ENCODE data around the gene PLA2G1B.

PLA2G1B gene

DNA sequence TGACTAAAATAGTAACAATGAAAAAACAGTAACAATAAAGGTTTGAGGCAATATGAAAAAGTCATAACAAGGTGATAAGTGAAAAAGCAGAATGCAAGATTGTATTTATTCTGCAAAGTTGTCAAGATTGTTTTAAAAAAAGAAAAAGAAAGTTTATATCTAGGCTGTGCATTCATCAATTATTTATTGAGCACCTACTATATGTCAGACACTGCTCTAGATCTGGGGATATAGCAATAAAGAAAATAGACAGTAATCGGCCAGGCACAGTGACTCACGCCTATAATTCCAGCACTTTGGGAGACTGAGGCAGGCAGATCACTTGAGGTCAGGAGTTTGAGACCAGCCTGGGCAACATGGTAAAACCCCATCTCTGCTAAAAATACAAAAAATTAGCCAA, 3.8 kb downstream of the PLA2G1B start:
- no peak for FAIRE-seq

DNA sequence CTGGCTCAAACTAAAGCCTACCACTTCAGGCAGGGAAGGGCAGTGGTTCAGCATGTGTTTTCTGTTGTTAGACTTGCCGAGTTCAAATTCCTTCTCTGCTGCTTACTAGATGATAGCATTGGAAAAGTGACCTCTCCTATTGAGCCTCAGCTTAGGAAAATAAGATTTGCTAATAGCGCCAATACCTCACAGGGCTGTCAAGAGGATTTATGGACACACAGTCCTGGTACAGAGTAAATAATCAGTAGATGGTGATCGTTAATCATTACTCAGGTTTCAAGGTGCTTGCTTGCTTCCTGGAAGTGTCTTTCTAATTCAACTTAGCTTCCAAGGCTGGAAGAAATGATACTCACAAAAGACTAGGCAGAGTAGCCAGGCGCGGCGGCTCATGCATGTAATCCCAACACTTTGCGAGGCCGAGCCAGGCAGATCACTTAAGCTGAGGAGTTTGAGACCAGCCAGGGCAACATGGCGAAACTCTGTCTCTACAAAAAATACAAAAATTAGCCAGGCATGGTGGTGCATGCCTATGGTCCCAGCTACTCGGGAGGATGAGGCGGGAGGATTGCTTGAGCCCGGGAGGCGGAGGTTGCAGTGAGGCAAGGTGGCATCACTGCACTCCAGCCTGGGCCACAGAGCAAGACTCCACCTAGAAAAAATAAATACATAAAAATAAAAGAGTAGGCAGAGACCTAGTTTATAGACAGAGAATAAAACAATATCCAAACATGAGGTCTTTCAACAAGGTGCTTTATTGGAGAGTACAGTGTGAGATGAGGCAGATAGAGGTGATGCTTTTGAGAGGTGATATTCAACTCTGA, 6.0 kb downstream of the PLA2G1B start:
- FAIRE-seq: no peak

DNA sequence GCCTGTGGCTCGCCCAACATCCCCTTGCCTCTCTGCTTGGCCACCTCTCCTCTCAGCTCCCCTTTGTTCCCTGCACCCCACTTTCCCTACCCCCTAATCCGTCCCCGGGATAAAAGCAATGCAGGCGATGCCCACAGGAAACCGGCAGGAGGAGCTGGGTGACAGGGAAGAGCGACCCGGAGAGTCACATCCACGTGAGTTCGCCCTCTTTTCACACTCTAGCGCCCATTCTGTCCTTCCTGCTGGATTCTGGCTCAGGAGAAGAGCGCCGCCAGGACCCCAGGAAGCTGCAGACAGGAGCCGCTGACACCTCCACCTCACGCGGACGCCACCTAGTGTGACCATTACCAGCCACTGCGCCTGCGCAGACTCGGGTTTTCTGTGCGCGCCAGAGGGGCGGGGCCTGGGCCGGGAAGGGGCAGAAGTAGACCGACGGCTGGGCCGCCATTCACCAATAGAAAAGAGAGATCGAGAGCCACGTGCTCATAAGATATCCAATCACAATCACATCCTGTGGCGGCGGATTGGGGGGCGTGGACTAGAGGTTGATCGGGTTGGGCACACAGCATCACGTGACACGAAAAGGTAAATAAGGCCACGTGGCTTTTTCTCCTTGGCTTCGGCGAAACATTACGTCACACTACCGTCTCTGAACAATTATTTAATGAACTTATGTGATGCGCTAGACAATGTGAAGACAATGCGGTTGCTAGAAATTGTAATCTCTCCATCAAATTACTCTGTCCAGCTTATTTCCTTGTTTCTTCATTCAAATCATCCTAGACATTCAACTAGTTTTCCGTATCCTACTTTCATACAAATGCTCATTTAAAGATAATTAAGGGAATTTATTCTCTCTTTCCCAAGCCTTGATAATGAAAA, 10.1 kb downstream of the PLA2G1B start:
- FAIRE-seq: peak; percentile 84

DNA sequence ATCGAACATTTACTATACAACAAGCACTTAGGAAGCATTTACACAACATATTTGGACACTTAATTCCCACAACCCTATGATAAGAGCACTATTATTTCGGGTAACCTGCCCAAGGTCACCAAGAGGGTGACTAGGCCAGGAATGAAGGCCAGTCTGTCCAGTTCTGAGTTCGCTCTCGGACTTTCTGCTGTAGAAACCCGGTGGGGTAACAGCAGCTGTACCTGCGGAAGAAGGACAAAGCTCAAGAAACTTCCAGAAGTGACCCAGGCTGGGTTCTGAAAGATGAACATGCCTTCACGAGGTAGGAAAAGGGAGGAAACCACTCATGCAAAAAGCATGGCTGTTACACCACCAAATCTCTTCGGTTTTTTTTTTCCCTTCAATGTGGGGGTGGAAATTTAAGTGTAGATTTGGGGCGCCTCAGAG, 10.8 kb downstream of the PLA2G1B start:
- no peak for FAIRE-seq

DNA sequence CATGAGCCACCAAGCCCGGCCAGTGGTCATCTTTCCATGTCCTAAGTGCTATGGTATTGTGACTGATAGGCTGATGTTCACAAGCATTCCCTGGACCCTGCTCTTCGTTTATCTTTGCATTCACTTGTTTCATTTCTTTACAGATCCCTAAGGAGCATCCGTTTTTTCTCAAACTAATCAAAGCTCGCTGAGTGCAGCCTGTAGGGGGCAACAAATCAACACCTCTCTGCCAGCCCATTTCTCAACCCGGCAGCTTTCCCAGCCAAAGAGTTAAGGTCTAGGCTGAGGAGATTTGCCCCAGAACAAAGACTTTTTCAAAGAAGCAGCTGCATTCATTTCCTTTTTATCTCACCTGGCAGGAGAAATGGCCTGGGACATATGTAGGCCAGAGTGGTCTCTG, 13.4 kb downstream of the PLA2G1B start:
- FAIRE-seq: no peak

DNA sequence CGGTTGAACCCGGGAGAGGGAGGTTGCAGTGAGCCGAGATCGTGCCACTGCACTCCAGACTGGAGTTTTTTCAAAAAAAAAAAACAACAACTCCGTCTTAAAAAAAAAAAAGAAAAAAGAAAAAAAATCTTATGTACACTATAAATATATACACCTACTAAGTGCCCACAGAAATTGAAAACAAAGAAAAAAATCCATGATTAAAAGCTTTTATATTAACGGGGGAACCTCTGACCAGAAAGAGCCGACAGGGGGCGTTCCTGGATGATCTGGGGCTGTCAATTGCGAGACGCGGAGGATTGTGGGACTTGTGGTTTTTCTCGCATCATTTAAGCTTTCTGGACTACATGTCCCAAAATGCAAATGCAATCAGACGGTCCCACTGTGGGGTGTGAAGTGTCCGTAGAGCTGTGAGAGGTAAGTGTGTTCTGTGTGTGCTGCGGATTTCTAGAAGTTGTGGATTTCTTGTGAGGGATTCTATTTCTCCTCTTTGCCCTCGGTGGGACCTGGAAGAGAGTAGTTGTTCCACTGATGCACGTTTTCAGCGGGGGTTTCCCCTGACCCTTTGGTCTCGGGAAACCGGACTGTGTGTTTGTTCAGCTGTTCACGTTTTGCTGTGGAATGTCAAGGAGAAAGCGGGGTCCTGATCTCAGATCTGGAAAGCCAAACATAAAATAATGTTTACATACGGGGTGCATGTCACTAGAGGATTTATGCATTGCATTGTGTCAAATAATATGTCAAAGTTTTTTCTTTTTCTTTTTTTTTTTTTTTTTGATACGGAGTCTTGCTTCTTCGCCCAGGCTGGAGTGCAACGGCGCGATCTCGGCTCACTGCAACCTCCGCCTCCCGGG, 25.4 kb downstream of the PLA2G1B start, which contains the start of gene SIRT4:
Gene SIRT4 (plus strand): TSS at position 360 of the 854 bp plus-strand sequence. CDS start 1,241 bp downstream, outside the sequence.
- FAIRE-seq: peak; percentile 83

DNA sequence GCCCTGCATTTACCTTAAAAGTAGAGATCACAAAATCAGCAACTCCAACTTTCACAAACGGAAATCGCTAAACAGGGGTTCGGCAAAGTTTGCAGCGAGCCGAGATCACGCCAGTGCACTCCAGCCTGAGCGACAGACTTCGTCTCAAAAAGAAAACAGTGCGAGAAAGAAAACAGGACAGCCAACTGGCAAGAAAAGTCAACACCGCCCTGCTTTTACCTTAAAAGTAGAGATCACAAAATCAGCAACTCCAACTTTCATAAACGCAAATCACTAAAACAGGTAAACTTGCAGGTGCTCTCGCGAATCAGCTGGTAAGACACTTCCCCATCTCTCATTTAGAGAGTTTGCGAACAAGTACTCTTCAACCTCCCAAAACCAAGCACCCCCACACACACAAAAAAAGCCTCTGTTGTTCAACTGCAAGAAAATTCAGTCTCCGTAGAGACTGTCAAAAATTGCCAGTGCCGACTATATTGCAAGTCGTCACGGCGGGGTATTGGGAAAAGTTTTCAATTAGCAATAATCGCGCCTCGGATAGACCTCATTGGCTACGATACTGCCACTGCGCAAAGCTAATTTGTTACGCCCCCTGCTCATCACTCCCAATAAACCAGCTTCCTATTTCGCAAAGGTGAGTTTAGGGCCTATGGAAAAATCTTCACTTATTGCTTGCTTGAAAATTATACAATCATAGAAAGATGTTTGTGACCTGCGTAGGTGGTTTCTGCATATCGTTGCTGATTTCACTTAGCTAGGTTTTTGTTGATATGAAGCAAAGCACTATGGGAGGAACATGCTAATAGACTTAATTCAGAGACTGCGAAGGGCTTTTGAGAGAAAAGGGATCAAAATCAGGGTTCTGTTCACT, 34.7 kb downstream of the PLA2G1B start, which contains the start of gene RNU4-1:
Gene RNU4-1 (minus strand): TSS at position 577 of the 871 bp plus-strand sequence.
- FAIRE-seq: no peak

DNA sequence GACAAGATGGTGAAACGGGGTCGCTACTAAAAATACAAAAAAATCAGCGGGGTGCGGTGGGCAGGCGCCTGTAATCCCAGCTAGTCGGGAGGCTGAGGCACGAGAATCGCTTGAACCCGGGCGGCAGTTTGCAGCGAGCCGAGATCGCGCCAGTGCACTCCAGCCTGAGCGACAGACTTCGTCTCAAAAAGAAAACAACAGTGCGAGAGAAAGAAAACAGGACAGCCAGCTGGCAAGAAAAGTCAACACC, 35.2 kb downstream of the PLA2G1B start:
- no peak for FAIRE-seq

DNA sequence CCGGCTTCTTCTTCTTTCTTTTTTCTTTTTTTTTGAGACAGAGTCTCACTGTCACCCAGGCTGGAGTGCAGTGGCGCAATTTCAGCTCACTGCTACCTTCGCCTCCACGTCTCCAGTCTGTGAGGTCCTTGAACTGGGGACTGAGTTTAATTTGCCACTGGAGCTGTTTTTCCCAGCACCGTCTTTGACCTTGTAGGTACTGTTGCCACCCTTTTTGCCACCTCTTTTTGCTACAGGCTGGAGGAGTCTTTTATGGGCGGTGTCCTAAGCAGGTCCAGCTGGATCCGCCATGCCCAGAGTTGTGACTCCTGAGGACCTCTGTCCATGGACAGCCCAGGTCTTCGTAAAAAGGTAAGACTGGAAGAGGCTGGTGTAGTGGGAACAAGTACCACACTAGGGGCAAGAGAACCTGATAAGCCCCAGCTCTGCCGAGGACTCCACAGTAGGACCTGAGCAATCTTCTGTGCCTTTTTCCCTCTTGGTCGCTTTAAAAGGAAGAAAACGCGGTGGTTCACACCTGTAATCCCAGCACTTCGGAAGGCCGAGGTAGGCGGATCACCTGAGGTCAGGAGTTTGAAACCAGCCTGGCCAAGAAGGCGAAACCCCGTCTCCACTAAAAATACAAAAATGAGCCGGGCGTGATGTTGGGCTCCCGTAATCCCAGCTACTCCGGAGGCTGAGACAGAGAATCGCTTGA, 36.8 kb downstream of the PLA2G1B start:
- no peak for FAIRE-seq

DNA sequence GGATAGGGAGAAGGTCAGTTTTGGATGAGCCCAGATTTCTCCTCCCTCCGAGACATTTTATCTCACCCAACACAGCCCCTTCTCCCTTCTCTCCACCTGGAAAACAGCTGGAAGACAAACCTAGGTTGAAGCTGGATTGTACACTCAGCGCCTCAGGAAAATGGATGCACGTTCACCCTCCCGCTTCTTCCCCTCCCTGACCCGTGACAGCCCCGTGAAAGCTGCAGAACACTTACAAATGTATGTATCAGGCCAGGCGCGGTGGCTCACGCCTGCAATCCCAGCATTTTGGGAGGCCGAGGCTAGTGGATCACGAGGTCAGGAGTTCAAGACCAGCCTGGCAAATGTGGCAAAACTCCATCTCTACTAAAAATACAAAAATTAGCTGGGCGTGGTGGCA, 40.1 kb downstream of the PLA2G1B start:
- no peak for FAIRE-seq

DNA sequence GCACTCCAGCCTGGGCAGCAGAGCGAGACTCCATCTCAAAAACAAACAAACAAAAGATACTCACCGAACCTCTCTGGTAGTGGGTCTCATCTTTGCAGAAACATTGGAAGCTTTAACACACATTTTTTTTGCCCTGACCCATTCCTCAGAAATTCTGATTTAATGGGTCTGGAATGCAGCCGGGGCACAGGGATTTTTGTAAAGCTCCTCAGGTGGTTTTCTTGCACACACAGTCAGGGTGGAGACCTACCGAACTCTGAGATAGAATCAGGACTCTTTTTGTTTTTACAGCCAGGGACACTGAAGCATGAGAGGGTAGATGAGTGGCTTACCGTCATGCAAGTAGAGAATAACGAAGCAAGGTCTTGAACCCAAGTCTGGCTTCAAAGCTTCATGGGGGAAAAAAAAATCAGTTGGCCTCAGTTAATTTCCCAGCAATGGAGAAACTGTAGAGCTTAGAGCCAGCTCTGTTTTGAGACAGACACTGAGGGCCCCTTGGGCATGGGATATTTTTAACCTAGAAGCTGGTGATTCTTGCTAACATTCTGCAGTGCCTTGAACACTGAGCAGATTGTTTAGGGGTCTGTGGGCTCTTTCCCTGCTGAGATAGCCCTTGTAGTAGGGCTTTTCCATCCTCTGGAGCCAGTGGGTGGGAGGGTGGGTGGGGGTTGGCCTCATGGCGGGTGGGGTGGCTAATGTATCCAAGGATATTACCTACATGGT, 40.6 kb downstream of the PLA2G1B start:
- no peak for FAIRE-seq

DNA sequence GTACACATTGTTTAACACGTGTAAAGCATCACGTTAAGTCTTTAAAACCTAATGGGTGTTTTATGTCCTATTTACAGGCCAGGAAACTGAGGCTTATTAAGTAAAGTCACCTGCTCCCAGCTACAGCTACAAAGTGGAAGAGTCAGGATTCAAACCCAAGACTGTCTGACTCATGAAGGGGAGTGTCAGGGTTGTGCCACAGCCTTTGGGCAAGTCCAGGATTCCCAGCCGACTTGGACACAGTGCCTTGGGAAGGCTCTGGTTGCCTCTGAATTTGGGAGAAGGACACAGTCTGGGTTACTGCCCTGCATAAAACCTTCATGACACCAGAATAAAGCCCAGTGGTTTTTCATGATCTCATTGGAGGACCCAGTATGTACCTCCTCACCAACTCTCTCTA, 43.2 kb downstream of the PLA2G1B start:
- FAIRE-seq: no peak

DNA sequence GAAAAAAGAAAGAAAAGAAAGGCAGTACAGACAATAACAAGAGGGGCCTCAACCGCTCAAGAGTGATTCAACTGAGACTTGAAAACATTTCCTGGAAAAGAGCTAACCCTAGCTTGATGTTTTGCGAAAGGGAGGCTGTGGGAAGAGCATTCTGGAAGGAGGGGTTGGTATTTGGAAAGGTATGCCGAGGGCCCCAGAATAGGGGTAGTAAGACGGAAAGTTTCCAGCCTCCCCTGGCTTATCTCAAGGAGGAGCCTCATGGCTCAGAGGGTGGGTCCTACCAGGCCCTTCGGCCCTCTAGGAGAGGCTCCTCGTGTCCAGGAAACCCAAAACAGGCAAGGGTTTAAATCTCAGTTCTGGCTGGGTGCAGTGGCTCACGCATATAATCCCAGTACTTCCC, 44.3 kb downstream of the PLA2G1B start:
- no peak for FAIRE-seq

DNA sequence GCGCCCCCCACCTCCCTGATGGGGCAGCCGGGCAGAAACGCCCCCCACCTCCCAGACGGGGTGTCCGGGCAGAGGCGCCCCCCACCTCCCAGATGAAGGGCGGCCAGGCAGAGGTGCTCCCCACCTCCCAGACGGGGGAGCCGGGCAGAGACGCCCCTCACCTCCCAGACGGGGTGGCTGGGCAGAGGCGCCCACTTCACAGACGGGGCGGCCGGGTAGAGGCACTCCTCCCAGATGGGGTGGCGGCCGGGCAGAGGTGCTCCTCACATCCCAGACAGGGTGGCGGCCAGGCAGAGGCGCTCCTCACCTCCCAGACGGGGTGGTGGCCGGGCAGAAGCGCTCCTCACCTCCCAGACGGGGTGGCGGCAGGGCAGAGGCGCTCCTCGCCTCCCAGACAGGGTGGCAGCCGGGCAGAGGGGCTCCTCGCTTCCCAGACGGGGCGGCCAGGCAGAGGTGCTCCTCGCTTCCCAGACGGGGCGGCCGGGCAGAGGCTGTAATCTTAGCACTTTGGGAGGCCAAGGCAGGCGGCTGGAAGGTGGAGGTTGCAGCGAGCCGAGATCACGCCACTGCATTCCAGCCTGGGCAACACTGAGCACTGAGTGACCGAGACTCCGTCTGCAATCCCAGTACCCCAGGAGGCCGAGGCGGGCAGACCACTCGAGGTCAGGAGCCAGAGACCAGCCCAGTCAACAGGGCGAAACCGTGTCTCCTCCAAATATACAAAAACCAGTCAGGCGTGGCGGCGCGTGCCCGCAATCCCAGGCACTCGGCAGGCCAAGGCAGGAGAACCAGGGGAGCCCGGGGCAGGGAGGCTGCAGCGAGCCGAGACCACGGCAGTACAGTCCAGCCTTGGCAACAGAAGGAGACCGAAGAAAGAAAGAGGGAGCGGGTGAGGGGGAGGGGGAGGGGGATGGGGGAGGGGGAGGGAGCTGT, 49.2 kb downstream of the PLA2G1B start:
- no peak for FAIRE-seq

DNA sequence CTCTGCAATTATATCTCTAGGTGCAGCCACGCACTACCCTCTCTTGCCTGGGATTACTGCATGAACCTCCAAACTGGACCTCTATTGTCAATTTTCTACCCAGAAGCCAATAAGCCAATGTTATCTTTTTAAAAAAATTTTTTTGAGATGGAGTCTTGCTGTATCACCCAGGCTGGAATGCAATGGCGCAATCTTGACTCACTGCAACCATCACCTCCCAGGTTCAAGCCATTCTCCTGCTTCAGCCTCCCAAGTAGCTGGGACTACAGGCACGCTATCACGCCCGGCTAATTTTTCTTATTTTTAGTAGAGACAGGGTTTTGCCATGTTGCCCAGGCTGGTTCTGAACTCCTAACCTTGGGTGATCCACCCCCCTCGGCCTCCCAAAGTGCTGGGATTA, 50.8 kb downstream of the PLA2G1B start:
- no peak for FAIRE-seq

Data from colon (tissue), 2 donors.